ENCODE data around the gene B3GALT4.
"Not testable (repeated sequence)": the region's sequence is repeated elsewhere in the genome, so short reads cannot be mapped to it uniquely, and the experiment has no call there.

Gene B3GALT4

GRCh38 chr6:33271468-33272274 is 5.3 kb upstream of the B3GALT4 start, which contains the start of the genes RPS18 and VPS52:
RPS18 (plus strand) TSS chr6:33272075; CDS start chr6:33272120, 45 bp downstream.
VPS52 (minus strand) TSS chr6:33271876; CDS start chr6:33271675, 201 bp downstream.
- H3K4me3 ChIP-seq (ENCODE audit: low read depth, low read length): peak within 1 kb of the TSS; percentile 89
- no peak for TF ChIP-seq CTCF (IDR thresholded peaks at IDR 0.05; ENCODE audit: control insufficient read depth, extremely low read depth, insufficient read depth)
- peak; percentile 98 for DNase-seq (ENCODE audit: low read depth)

- no peak for TF ChIP-seq CTCF (IDR thresholded peaks at IDR 0.05; ENCODE audit: control insufficient read depth, extremely low read depth, insufficient read depth)
- no peak for DNase-seq (ENCODE audit: low read depth)
Measured at GRCh38 chr6:33272275-33273128, 4.4 kb upstream of the B3GALT4 start.

GRCh38 chr6:33273129-33273923 is 3.6 kb upstream of the B3GALT4 start:
- no peak for TF ChIP-seq CTCF (IDR thresholded peaks at IDR 0.05; ENCODE audit: control insufficient read depth, extremely low read depth, insufficient read depth)
- DNase-seq (ENCODE audit: low read depth): no peak

More at GRCh38 chr6:33272275-33273128, 4.4 kb upstream of the B3GALT4 start:
- H3K4me3 ChIP-seq (ENCODE audit: low read depth, low read length): peak overlapping the region; percentile 89

GRCh38 chr6:33273924-33274902 is 2.7 kb upstream of the B3GALT4 start:
- no peak for DNase-seq (ENCODE audit: low read depth)
- TF ChIP-seq CTCF (IDR thresholded peaks at IDR 0.05; ENCODE audit: control insufficient read depth, extremely low read depth, insufficient read depth): no peak
- peak overlapping the region; percentile 89 for H3K4me3 ChIP-seq (ENCODE audit: low read depth, low read length)

More at GRCh38 chr6:33273129-33273923, 3.6 kb upstream of the B3GALT4 start:
- peak overlapping the region; percentile 89 for H3K4me3 ChIP-seq (ENCODE audit: low read depth, low read length)

- H3K4me3 ChIP-seq (ENCODE audit: low read depth, low read length): peak overlapping the region; percentile 50
Measured at GRCh38 chr6:33275795-33276580, 935 bp upstream of the B3GALT4 start.

GRCh38 chr6:33276581-33276863 is 401 bp upstream of the B3GALT4 start:
- H3K4me3 ChIP-seq (ENCODE audit: low read depth, low read length): peak overlapping the region; percentile 50
- no peak for DNase-seq (ENCODE audit: low read depth)
- no peak for TF ChIP-seq CTCF (IDR thresholded peaks at IDR 0.05; ENCODE audit: control insufficient read depth, extremely low read depth, insufficient read depth)

More at GRCh38 chr6:33275795-33276580, 935 bp upstream of the B3GALT4 start:
- DNase-seq (ENCODE audit: low read depth): not testable (repeated sequence)
